Sigmoid colon (tissue), 7 donors: ENCODE results near the gene KY. TPM values are rescaled to one million over a fixed set of nuclear protein-coding genes. Genes with fewer than 3 reads are reported as not detected.

Source experiments
- DNase-seq: peaks from one replicate; pipeline ENCODE4 v3.0.0-alpha.2; 2019
- H3K27ac ChIP-seq, 4 donors: fragments of 200-600 bp; sonication (generic); one replicate each; pipeline ENCODE4 v1.5.1; 2016 to 2019; ENCODE audit warnings: mild to moderate bottlenecking in 1 of 4
- H3K27me3 ChIP-seq, 3 donors: fragments of 200-600 bp; sonication (generic); one replicate each; pipeline ENCODE4 v1.5.1; 2019; ENCODE audit warnings: mild to moderate bottlenecking in 1 of 3
- H3K36me3 ChIP-seq, 4 donors: fragments of 200-600 bp; sonication (generic); one replicate each; pipeline ENCODE4 v1.5.1; 2016 to 2019
- H3K4me1 ChIP-seq, 4 donors: fragments of 200-600 bp; sonication (generic); one replicate each; pipeline ENCODE4 v1.5.1; 2017 to 2019
- H3K4me3 ChIP-seq, 4 donors: fragments of 200-600 bp; sonication (generic); one replicate each; pipeline ENCODE4 v1.5.1; 2017 to 2019; ENCODE audit warnings: mild to moderate bottlenecking in 2 of 4, moderate library complexity in 1 of 4
- H3K9me3 ChIP-seq, 4 donors: fragments of 200-600 bp in 3 of 4; sonication (generic) in 3 of 4; one replicate each; pipeline versions ENCODE4 v1.5.1 to v1.6.1; 2013 to 2019
- CTCF ChIP-seq, 4 experiments: fragments of 450-650 bp in 3 of 4; fragments of 200-600 bp in 1 of 4; IDR thresholded peaks; one replicate each; pipeline ENCODE4 v1.5.1; 2016 to 2019; ENCODE audit warnings: antibody characterized with exemption in 4 of 4, mild to moderate bottlenecking in 3 of 4, moderate library complexity in 2 of 4
- EP300 ChIP-seq, 4 donors: sonication (generic); formaldehyde crosslinking; IDR thresholded peaks; one replicate each; pipeline ENCODE4 v1.6.1; 2017; ENCODE audit warnings: antibody characterized with exemption in 4 of 4
- POLR2A ChIP-seq, 2 donors: fragments of 450-650 bp; IDR thresholded peaks; one replicate each; pipeline ENCODE4 v1.6.1; 2016; ENCODE audit warnings: antibody characterized with exemption in 2 of 2, mild to moderate bottlenecking in 2 of 2, moderate library complexity in 2 of 2
- POLR2AphosphoS5 ChIP-seq, 4 donors: sonication (generic); formaldehyde crosslinking; IDR thresholded peaks; one replicate each; pipeline ENCODE4 v1.6.1; 2017; ENCODE audit warnings: antibody characterized with exemption in 4 of 4
- WGBS, 2 donors: extraction: QIAGEN DNeasy Blood & Tissue Kit; methylation state at CpG; one replicate each; pipeline ENCODE4 v1.1.7; 2013; 5-methylcytosine and 5-hydroxymethylcytosine counted together
- intact Hi-C: fragments of 100-400 bp; cut with DNase I; formaldehyde crosslinking; loops from one replicate; pipeline ENCODE4 v1.15.1; 2023
- polyA plus RNA-seq, 3 donors: library from polyadenylated mRNA; stranded (reverse); fragments of 200-250 nt; gene quantifications; one replicate each; pipeline ENCODE4 v1.2.3, GENCODE V29; 2013
- total RNA-seq, 4 donors: library from RNA; depleted of rRNA; stranded (reverse); fragments of >200 nt; gene quantifications; one replicate each; pipeline ENCODE4 v1.1.0, GENCODE V29; 2016
- donor health status: healthy with polysubstance abuse.
- donor health status: Bipolar disorder and iron deficiency.
- donor health status: healthy.

KY gene
- total and polyA plus RNA-seq, 7 donors: 0.13 to 3.9 (median 3.0) TPM; not detected in 2

- no peak for DNase-seq
- intact Hi-C loops: no loop called here
- Histone ChIP-seq H3K4me3 (no peak overlapping the region), H3K27ac (no peak overlapping the region), H3K27me3 (no peaks in the 10 kb centered on the region), H3K4me1 (peaks cover 0 to 22% (median 14%) of the 10 kb centered on the region in 4 donors), H3K36me3 (peaks cover 0 to 8% (median 0%) of the 10 kb centered on the region in 4 donors), H3K9me3 (no peaks in the 10 kb centered on the region)
- WGBS, 2 donors: 85 to 87% methylated on average over 1 of the region's 1 CpG
- TF ChIP-seq EP300 (IDR thresholded peaks at IDR 0.05) (no peak), CTCF (IDR thresholded peaks at IDR 0.05) (no peak), POLR2A (IDR thresholded peaks at IDR 0.05) (no peak), POLR2AphosphoS5 (IDR thresholded peaks at IDR 0.05) (no peak)
These were observed 4.7 kb downstream of the KY start for GRCh38 chr3:134646086-134646485.

GRCh38 chr3:134645515-134645914 is 5.3 kb downstream of the KY start:
- TF ChIP-seq POLR2AphosphoS5 (IDR thresholded peaks at IDR 0.05) (no peak), EP300 (IDR thresholded peaks at IDR 0.05) (no peak), POLR2A (IDR thresholded peaks at IDR 0.05) (no peak), CTCF (IDR thresholded peaks at IDR 0.05) (no peak)
- Histone ChIP-seq H3K4me3 (no peak overlapping the region), H3K36me3 (peaks cover 0 to 8% (median 0%) of the 10 kb centered on the region in 4 donors), H3K27ac (peak overlapping the region in 2 of 4 donors; percentile 7 to 21), H3K9me3 (no peaks in the 10 kb centered on the region), H3K27me3 (no peaks in the 10 kb centered on the region), H3K4me1 (peaks cover 0 to 20% (median 8%) of the 10 kb centered on the region in 4 donors)
- 86 to 90% methylated on average over 5 of the region's 5 CpGs for WGBS, 2 donors
- DNase-seq: no peak
- intact Hi-C loops: no loop called here

- Histone ChIP-seq H3K36me3 (peaks cover 0 to 8% (median 0%) of the 10 kb centered on the region in 4 donors), H3K4me1 (peaks cover 0 to 14% (median 2%) of the 10 kb centered on the region in 4 donors), H3K4me3 (no peak overlapping the region), H3K27ac (peak overlapping the region in 2 of 4 donors; percentile 7 to 40), H3K9me3 (no peaks in the 10 kb centered on the region), H3K27me3 (no peaks in the 10 kb centered on the region)
- no peak for DNase-seq
- intact Hi-C loops: no loop called here
- no peak for TF ChIP-seq EP300 (IDR thresholded peaks at IDR 0.05)
- WGBS, 2 donors: 44 to 78% methylated on average over 11 of the region's 11 CpGs
These were observed 5.9 kb downstream of the KY start for GRCh38 chr3:134644731-134645514.

- H3K27me3 ChIP-seq: no peaks in the 10 kb centered on the region
- no peaks in the 10 kb centered on the region for H3K9me3 ChIP-seq
- peaks cover 0 to 8% (median 0%) of the 10 kb centered on the region in 4 donors for H3K36me3 ChIP-seq
- WGBS, 2 donors: 93 to 96% methylated on average over 8 of the region's 8 CpGs
- peaks cover 0 to 5% (median 0%) of the 10 kb centered on the region in 4 donors for H3K4me1 ChIP-seq
- intact Hi-C loops: no loop called here
- TF ChIP-seq EP300 (IDR thresholded peaks at IDR 0.05) (no peak), CTCF (IDR thresholded peaks at IDR 0.05) (no peak), POLR2AphosphoS5 (IDR thresholded peaks at IDR 0.05) (no peak), POLR2A (IDR thresholded peaks at IDR 0.05) (no peak)
- H3K4me3 ChIP-seq: no peak overlapping the region
- no peak overlapping the region for H3K27ac ChIP-seq
- DNase-seq: no peak
These were observed 7.6 kb downstream of the KY start for GRCh38 chr3:134643150-134643675.

GRCh38 chr3:134642445-134643149 is 8.2 kb downstream of the KY start:
- no peak overlapping the region for H3K4me3 ChIP-seq
- no peak for TF ChIP-seq POLR2A (IDR thresholded peaks at IDR 0.05)
- TF ChIP-seq POLR2AphosphoS5 (IDR thresholded peaks at IDR 0.05): no peak
- TF ChIP-seq EP300 (IDR thresholded peaks at IDR 0.05): no peak
- no peak for TF ChIP-seq CTCF (IDR thresholded peaks at IDR 0.05)
- no peaks in the 10 kb centered on the region for H3K9me3 ChIP-seq
- H3K27ac ChIP-seq: no peak overlapping the region
- H3K36me3 ChIP-seq: peaks cover 0 to 8% (median 0%) of the 10 kb centered on the region in 4 donors
- peaks cover 0 to 5% (median 0%) of the 10 kb centered on the region in 4 donors for H3K4me1 ChIP-seq
- intact Hi-C loops: no loop called here
- WGBS, 2 donors: 90 to 91% methylated on average over 5 of the region's 5 CpGs
- H3K27me3 ChIP-seq: no peaks in the 10 kb centered on the region
- no peak for DNase-seq
